Loucy (cell line): ENCODE data around the gene PTPRK.

ENCODE experiments used
- EZH2phosphoT487 ChIP-seq: fragments of 200-600 bp; IDR thresholded peaks from 2 replicates; pipeline ENCODE4 v1.6.1; 2018; ENCODE audit warnings: antibody characterized with exemption, mild to moderate bottlenecking, moderate library complexity, borderline replicate concordance
- TF ChIP-seq, protein P1 (sequence below): fragments of 200-600 bp; sonication (generic); conservative IDR thresholded peaks from 2 replicates; pipeline ENCODE4 v1.5.1; 2014; ENCODE audit warnings: mild to moderate bottlenecking, antibody characterized with exemption, low read length

DNA sequence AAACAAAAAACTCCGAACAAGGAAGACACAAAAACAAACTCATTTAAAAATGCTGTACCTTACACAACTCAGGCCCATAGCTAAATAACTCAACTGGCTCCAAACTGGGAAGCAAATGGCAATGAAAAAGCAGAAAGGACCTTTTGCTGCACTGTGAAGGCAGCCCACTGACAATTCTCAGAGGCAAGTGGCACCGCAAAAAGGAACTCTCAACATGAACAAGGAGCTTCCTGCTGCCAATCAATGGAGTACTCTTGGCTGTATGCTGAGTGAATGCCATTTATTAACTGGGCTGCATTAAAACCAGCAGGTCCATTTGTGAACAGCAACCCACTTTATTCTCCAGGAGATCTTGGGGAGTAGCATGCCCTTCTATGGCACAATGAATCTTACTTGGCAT is 209.9 kb downstream of the PTPRK start:
- TF ChIP-seq, protein P1, sequence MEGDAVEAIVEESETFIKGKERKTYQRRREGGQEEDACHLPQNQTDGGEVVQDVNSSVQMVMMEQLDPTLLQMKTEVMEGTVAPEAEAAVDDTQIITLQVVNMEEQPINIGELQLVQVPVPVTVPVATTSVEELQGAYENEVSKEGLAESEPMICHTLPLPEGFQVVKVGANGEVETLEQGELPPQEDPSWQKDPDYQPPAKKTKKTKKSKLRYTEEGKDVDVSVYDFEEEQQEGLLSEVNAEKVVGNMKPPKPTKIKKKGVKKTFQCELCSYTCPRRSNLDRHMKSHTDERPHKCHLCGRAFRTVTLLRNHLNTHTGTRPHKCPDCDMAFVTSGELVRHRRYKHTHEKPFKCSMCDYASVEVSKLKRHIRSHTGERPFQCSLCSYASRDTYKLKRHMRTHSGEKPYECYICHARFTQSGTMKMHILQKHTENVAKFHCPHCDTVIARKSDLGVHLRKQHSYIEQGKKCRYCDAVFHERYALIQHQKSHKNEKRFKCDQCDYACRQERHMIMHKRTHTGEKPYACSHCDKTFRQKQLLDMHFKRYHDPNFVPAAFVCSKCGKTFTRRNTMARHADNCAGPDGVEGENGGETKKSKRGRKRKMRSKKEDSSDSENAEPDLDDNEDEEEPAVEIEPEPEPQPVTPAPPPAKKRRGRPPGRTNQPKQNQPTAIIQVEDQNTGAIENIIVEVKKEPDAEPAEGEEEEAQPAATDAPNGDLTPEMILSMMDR, result no peak
- no peak for TF ChIP-seq EZH2phosphoT487
